GM12891 (cell line): ENCODE results near the gene MSI2.

ENCODE experiments used
- POLR2A ChIP-seq: IDR thresholded peaks from 2 replicates; pipeline ENCODE4 v1.6.1; 2011; ENCODE audit warnings: low read depth, low read length, control low read depth
- POLR2AphosphoS5 ChIP-seq: IDR thresholded peaks from 2 replicates; pipeline ENCODE4 v1.6.1; 2011; ENCODE audit warnings: low read depth, low read length, control low read depth
- TAF1 ChIP-seq: IDR thresholded peaks from 2 replicates; pipeline ENCODE4 v1.6.1; 2011; ENCODE audit warnings: low read depth, low read length, control low read depth

- no peak for TF ChIP-seq POLR2A
- no peak for TF ChIP-seq POLR2AphosphoS5
- no peak for TF ChIP-seq TAF1
Observed at GRCh38 chr17:57586742-57587141, 330.4 kb downstream of the MSI2 start.
